AG09319 (cell line): ENCODE results near the gene SEH1L.

Experiments used
- DNase-seq: peaks from one replicate; pipeline ENCODE4 v3.0.0-alpha.2; 2010; ENCODE audit warnings: low read depth; ENCODE audit errors: extremely low read depth
- TF ChIP-seq, protein P1 (sequence below): IDR thresholded peaks from 2 replicates; pipeline ENCODE4 v1.5.1; 2011; ENCODE audit warnings: low read depth, mild to moderate bottlenecking, inconsistent platforms, low read length, moderate library complexity

Gene SEH1L

DNA sequence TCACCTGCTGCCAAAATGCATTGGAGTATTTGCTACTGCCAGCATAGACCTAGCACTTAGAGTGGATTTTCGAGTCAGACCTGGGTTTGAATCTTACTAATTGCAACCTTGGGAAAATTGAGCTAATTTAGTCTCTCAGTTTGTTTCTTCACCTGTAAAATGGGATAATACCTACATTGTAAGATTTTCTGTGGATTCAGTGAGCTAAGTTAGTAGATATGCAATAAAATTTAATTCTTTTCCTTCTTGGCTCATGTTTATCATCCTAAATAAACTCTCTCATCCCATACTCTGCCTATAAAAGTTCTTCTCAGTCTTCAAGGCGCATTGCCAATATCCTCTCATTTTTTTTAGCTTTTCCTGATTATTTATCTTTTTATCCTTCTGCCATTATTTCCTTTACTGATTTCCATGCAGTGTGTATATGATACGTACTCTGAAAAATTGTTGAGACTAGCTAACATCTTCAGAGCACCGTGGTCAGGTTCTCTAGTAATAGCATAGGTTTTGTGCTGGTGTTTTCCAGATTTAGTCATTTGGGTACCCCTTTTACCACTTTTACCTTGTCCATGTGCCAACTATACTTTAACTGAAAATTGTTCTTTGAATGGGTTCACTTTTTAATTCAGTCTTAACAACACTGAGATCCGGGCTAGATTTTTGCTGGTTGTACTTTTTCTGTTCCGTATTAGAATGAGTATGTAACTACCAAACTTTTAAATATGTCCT is 50.7 kb downstream of the SEH1L start:
- no peak for DNase-seq
- TF ChIP-seq, protein P1, sequence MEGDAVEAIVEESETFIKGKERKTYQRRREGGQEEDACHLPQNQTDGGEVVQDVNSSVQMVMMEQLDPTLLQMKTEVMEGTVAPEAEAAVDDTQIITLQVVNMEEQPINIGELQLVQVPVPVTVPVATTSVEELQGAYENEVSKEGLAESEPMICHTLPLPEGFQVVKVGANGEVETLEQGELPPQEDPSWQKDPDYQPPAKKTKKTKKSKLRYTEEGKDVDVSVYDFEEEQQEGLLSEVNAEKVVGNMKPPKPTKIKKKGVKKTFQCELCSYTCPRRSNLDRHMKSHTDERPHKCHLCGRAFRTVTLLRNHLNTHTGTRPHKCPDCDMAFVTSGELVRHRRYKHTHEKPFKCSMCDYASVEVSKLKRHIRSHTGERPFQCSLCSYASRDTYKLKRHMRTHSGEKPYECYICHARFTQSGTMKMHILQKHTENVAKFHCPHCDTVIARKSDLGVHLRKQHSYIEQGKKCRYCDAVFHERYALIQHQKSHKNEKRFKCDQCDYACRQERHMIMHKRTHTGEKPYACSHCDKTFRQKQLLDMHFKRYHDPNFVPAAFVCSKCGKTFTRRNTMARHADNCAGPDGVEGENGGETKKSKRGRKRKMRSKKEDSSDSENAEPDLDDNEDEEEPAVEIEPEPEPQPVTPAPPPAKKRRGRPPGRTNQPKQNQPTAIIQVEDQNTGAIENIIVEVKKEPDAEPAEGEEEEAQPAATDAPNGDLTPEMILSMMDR = no peak

DNA sequence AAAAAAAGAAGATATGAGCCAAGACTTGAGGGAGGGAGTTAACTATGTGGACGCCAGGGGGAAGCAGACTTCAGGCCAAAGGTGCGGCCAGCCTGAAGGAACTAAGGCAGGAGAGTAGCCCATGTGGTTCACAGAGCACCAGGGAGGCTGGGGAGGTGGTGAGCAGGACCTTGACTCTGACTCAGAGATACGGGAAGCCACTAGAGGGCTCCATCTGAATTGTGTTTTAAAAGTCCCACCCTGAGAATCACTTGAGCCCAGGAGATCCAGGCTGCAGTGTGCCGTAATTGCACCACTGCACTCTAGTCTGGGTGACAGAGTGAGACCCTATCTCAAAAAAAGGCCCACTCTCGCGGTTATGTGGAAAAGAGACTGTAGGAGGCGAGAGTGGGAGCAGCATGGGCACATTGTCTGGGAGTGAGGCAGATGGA is 55.7 kb downstream of the SEH1L start:
- peak; percentile 44 for DNase-seq
- TF ChIP-seq, protein P1 = peak; percentile 54

DNA sequence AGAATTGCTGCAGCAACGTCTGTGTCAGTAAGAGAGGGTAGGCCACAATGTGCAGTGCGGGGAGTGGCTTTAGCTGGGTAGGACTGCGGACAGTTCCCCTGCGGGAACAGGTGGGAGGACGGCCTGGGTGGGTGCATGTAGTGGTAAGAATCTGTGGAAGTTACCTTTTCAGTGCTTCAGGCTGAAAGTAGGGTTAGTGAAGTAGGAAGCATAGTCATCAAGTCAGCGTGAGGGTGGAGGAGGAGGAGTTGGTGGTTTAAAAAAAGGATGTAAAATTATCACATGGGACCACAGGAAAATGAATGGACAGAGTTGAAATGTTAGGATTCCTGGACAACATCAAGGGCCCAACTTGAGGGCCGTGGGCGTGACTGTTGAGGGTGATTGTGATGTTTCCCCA is 56.6 kb downstream of the SEH1L start:
- no peak for DNase-seq
- TF ChIP-seq, protein P1 = no peak

DNA sequence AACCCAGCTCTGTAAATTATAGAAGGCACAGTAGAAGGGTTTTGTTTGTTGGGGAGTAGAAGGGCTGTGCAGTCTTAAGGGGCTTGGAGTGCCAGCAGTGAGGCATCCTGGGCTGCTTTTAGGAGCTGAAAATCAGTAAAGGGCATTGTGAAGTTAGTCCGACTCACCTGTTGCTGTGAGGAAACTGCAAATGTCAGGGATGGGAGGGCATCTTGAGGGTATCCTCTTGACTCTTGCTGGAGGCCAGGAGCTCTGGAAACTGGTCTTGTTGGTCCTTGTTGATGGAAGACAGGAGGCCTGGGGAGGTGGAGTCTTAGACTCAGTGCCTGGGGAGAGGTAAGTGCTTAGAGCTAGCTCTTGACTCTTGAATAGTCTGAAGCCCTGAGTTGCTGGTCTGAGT is 57.5 kb downstream of the SEH1L start:
- DNase-seq = no peak
- TF ChIP-seq, protein P1 = no peak

DNA sequence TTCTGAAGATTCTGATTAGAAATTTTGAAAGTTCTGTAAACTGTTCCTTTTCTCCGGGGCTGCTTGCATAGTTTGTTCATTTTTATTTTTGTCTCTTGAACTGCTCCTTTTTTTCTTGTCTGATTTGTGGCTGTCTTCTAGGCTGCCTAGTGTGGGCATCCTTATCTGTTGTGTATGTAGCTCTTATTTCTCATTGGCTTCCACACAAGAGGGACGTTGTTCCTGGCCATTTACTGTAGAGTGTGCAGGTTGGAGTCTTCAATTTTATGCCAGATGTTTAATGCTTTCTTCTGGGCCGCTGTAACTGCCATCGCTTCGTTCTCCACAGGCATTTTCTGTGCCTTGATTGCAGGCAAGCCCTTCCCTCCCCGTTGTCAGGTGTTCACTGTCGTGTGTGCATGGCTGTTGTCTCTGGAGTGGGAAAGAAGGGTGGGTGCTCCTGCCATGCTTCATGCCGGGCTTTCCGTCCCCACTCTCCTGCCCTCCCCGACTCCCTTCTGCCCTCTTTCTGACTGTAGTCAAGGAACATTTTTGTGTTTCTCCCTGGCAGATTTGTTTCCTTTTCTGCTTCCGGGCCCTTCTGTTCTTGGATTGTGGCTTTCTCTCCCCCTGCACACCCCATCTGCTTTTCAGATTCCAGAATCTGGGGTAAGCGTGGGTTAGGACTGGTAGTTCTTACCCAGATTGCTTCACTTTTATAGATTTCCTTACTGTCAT is 58.9 kb downstream of the SEH1L start:
- TF ChIP-seq, protein P1 = no peak
- no peak for DNase-seq

DNA sequence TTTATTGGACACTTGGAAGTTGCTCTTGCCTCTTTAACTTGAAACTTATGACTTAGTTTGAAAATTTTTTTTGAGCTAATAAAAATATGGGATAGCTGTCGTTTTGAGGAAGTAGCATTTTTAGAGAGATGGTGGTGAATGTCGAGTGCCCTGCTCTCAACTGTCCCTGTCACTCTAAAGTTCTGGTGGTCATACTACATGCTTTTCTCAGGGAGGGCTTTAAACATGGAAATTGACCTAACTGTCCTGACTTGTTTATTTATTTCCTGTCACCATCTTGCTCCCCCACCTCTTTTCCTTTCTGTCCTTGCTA is 59.4 kb downstream of the SEH1L start:
- no peak for DNase-seq
- TF ChIP-seq, protein P1 = no peak

DNA sequence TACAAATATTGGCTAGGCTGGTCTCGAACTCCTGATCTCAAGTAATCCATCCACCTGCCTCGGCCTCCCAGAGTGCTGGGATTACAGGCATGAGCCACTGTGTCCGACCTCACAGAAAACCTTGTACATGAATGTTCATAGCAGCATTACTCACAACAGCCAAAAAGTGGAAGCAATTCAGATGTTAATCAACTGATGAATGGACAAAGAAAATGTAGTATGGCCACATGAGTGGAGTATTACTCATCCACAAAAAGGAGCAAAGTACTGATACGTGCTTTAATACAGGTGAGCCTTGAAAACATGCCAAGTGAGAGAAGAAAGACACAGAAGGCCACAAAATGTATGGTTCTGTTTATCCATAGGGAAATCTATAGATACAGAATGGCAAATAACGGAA is 63.9 kb downstream of the SEH1L start:
- TF ChIP-seq, protein P1 = no peak
- DNase-seq = no peak
